GM12878 (cell line): ENCODE measurements around the gene MATN4. TPM values are rescaled to one million over a fixed set of nuclear protein-coding genes. Genes with fewer than 3 reads are reported as not detected.

ENCODE experiments used
- ATAC-seq: fragments of 200-7000 bp; cut with Tn5 transposase; 3 replicates; pipeline ENCODE4 v1.9.1; 2020; ENCODE audit warnings: mild to moderate bottlenecking, moderate library complexity
- BruUV-seq: library from RNA; stranded (reverse); fragments of 400-500 nt; replicated peaks from 2 replicates; lab custom pipeline; 2021; lab: Mats Ljungman, UMichigan
- CTCF ChIA-PET: fragments of 300-600 bp; sonication (Branson Sonifier 250); formaldehyde crosslinking; extraction: SDS; loops from one replicate; lab custom pipeline; 2021; ENCODE audit warnings: inconsistent platforms; lab: Yijun Ruan, JAX
- POLR2A ChIA-PET: fragments of 350-600 bp; formaldehyde crosslinking; extraction: SDS; loops from one replicate; lab custom pipeline; 2021; ENCODE audit warnings: inconsistent platforms; lab: Charles Lee
- RAD21 ChIA-PET: fragments of 300-600 bp; sonication (Branson Sonifier 250); formaldehyde crosslinking; loops from one replicate; lab custom pipeline; 2023; ENCODE audit warnings: antibody characterized with exemption; ENCODE audit not compliant: unreplicated experiment; lab: Charles Lee
- SMC1A ChIA-PET: fragments of 300-600 bp; sonication (Branson Sonifier 250); formaldehyde crosslinking; loops from one replicate; lab custom pipeline; 2023; ENCODE audit not compliant: unreplicated experiment, uncharacterized antibody; lab: Charles Lee
- DNase-seq: peaks from one replicate; pipeline ENCODE4 v3.0.0-alpha.2; 2011; ENCODE audit warnings: low read depth, low spot score
- FAIRE-seq: peaks from 3 replicates; lab custom pipeline; 2011; peaks lifted over from hg19 to GRCh38; lab: Jason Lieb, UNC
- H2AFZ ChIP-seq: 2 replicates; pipeline ENCODE4 v1.6.0; 2011; ENCODE audit warnings: low read depth, low read length, control low read depth; ENCODE audit not compliant: control insufficient read depth
- H3K27ac ChIP-seq: 2 replicates; pipeline ENCODE4 v1.5.1; 2011; ENCODE audit warnings: control low read depth; ENCODE audit not compliant: control insufficient read depth, insufficient read depth
- H3K27me3 ChIP-seq, 2 experiments: replicated peaks in 1 of 2; 2 replicates each; pipeline versions ENCODE4 v1.6.0 to v1.6.1; 2011; ENCODE audit warnings: low read length in 1 of 2; ENCODE audit not compliant: control insufficient read depth in 2 of 2, insufficient read depth in 2 of 2
- H3K36me3 ChIP-seq, 2 experiments: 2 replicates each; pipeline ENCODE4 v1.5.1; 2011; ENCODE audit warnings: low read length in 1 of 2; ENCODE audit not compliant: control insufficient read depth in 2 of 2, insufficient read depth in 2 of 2
- H3K4me1 ChIP-seq: 2 replicates; pipeline ENCODE4 v1.6.1; 2011; ENCODE audit warnings: mild to moderate bottlenecking, low read length, moderate library complexity, mixed read lengths; ENCODE audit not compliant: control insufficient read depth, insufficient read depth
- H3K4me2 ChIP-seq: 2 replicates; pipeline ENCODE4 v1.6.0; 2011; ENCODE audit warnings: control low read depth; ENCODE audit not compliant: control insufficient read depth, insufficient read depth
- H3K4me3 ChIP-seq: fragments of 200-600 bp; sonication (generic); 2 replicates; pipeline ENCODE4 v1.5.1; 2016
- H3K79me2 ChIP-seq: 2 replicates; pipeline ENCODE4 v1.6.0; 2011; ENCODE audit warnings: low read length; ENCODE audit not compliant: control insufficient read depth, insufficient read depth
- H3K9ac ChIP-seq: 2 replicates; pipeline ENCODE4 v1.8.0; 2011; ENCODE audit warnings: low read length, control low read depth, mixed read lengths; ENCODE audit not compliant: control insufficient read depth, insufficient read depth
- H3K9me3 ChIP-seq: replicated peaks from 3 replicates; pipeline ENCODE4 v1.5.1; 2011; ENCODE audit warnings: mild to moderate bottlenecking, low read length; ENCODE audit not compliant: control insufficient read depth, insufficient read depth
- H4K20me1 ChIP-seq: 2 replicates; pipeline ENCODE4 v1.6.0; 2011; ENCODE audit not compliant: control insufficient read depth, insufficient read depth
- ASH2L ChIP-seq: fragments of 300-600, 200-600 bp; sonication (generic); IDR thresholded peaks from 2 replicates; pipeline ENCODE4 v1.6.1; 2017; ENCODE audit warnings: low read depth, mild to moderate bottlenecking, borderline replicate concordance
- BCLAF1 ChIP-seq: fragments of 450-650 bp; IDR thresholded peaks from 2 replicates; pipeline ENCODE4 v1.6.1; 2017; ENCODE audit warnings: antibody characterized with exemption, mild to moderate bottlenecking, moderate library complexity
- JUND ChIP-seq: IDR thresholded peaks from 2 replicates; pipeline ENCODE4 v1.6.1; 2012; ENCODE audit warnings: low read depth, mild to moderate bottlenecking, low read length, improper control_type of control experiment, moderate library complexity
- MLLT1 ChIP-seq: fragments of 450-650 bp; IDR thresholded peaks from 2 replicates; pipeline ENCODE4 v1.6.1; 2016; ENCODE audit warnings: mild to moderate bottlenecking
- MTA2 ChIP-seq: fragments of 450-650 bp; IDR thresholded peaks from 2 replicates; pipeline ENCODE4 v1.6.1; 2016; ENCODE audit warnings: low read depth, mild to moderate bottlenecking, moderate library complexity
- NFIC ChIP-seq: IDR thresholded peaks from 2 replicates; pipeline ENCODE4 v1.6.1; 2012; ENCODE audit warnings: low read depth, mild to moderate bottlenecking, inconsistent platforms, low read length, moderate library complexity
- NFXL1 ChIP-seq: fragments of 450-650 bp; IDR thresholded peaks from 2 replicates; pipeline ENCODE4 v1.6.1; 2017; ENCODE audit warnings: antibody characterized with exemption, mild to moderate bottlenecking, borderline replicate concordance
- SPI1 ChIP-seq: IDR thresholded peaks from 2 replicates; pipeline ENCODE4 v1.6.1; 2011; ENCODE audit warnings: low read depth, mild to moderate bottlenecking, low read length, moderate library complexity, borderline replicate concordance; ENCODE audit not compliant: insufficient read depth
- ZNF24 ChIP-seq: fragments of 450-650 bp; IDR thresholded peaks from 2 replicates; pipeline ENCODE4 v1.6.1; 2017; ENCODE audit warnings: antibody characterized with exemption, mild to moderate bottlenecking
- ZSCAN29 ChIP-seq: fragments of 450-650 bp; IDR thresholded peaks from 2 replicates; pipeline ENCODE4 v1.6.1; 2017; ENCODE audit warnings: mild to moderate bottlenecking, moderate library complexity
- WGBS: methylation state at CpG from one replicate; pipeline ENCODE4 v1.1.6; 2016; ENCODE audit warnings: low lambda C conversion rate; ENCODE audit not compliant: insufficient replicate concordance, insufficient coverage; ENCODE audit errors: missing lambda C conversion rate; 5-methylcytosine and 5-hydroxymethylcytosine counted together
- in situ Hi-C: fragments of 300-500 bp; cut with MboI; formaldehyde crosslinking; loops from 9 replicates; pipeline ENCODE4 v1.14.3; 2018; ENCODE audit warnings: mixed read lengths
- intact Hi-C: fragments of 100-400 bp; cut with micrococcal nuclease; formaldehyde crosslinking; loops from one replicate; pipeline ENCODE4 v1.14.2; 2022; ENCODE audit not compliant: unreplicated experiment
- polyA plus RNA-seq, 11 experiments: library from polyadenylated mRNA; depleted of rRNA in 4 of 11; unstranded in 6 of 11; stranded (reverse) in 5 of 11; fragments of >200 nt; fragmentation: Nextera tagmentation in 4 of 11; fragmentation: Illumina TruSeq in 1 of 11; extraction: Ambion mirVana in 4 of 11; extraction: Trizol in 1 of 11; gene quantifications; 1 replicate in 1 of 11; 2 replicates in 10 of 11; pipeline versions ENCODE4 v1.2.1 to v1.2.3, GENCODE V29; 2011 to 2016; ENCODE audit warnings: inconsistent platforms in 2 of 11, missing spikeins in 2 of 11, low read depth in 1 of 11
- total RNA-seq, 4 experiments: library from RNA; depleted of rRNA in 3 of 4; stranded (reverse); fragments of >200 nt in 3 of 4; fragmentation: Illumina TruSeq in 1 of 4; extraction: Trizol in 1 of 4; gene quantifications; 2 replicates each; pipeline versions ENCODE4 v1.2.1 to v1.2.3, GENCODE V29; 2013 to 2021
- TF ChIP-seq, protein P1 (sequence below): fragments of 450-650 bp; IDR thresholded peaks from 2 replicates; pipeline ENCODE4 v1.6.1; 2018; ENCODE audit warnings: borderline replicate concordance, mild to moderate bottlenecking; ENCODE audit not compliant: partially characterized antibody
- TF ChIP-seq, protein P2 (sequence below): IDR thresholded peaks from 2 replicates; pipeline ENCODE4 v1.6.1; 2012; ENCODE audit warnings: mild to moderate bottlenecking, low read depth, low read length

Gene MATN4
- total and polyA plus RNA-seq, 10 of the 15 experiments (the other 5 are each of a cell fraction or from before 2014, with no cell fraction given): 0.10 to 0.15 TPM; not detected in 8

DNA sequence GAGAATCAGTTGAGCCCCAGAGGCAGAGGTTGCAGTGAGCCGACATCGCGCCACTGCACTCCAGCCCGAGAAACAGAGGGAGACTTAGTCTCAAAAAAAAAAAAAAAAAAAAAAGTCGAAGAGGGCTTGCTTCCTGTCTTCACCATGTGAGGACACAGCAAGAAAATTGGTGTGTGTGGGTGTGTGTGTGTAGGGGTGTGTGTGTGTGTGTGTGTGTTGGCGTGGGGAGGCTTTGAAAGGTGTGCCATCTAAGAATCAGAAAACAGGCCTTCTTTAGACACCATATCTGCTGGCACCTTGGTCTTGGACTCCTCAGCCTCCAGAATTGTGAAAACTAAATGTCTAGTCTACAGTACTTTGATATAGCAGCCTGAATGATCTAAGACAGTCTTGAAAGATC lies 8.3 kb downstream of the MATN4 start:
- Histone ChIP-seq H3K27ac (no peak overlapping the region), H3K9ac (no peak overlapping the region), H3K4me3 (no peak overlapping the region), H2AFZ (no peak overlapping the region), H3K9me3 (no peaks in the 10 kb centered on the region; the same call in 2 of the 3 replicates), H3K4me2 (no peak overlapping the region), H3K36me3 (no peaks in the 10 kb centered on the region), H3K4me1 (peaks cover 6% of the 10 kb centered on the region; the same call in 1 of the 2 replicates), H3K27me3 (no peaks in the 10 kb centered on the region; a peak in 1 of 4 replicates), H3K79me2 (no peaks in the 10 kb centered on the region), H4K20me1 (no peaks in the 10 kb centered on the region)
- intact Hi-C loops (no loop called here), in situ Hi-C loops (no loop called here)
- ChIA-PET RAD21 (no interaction called here), POLR2A (no interaction called here), CTCF (interaction anchor here (0.9 kb wide), 1 partner anchor 204 kb away, joined by 4 read pairs; no protein-coding TSS in a partner anchor), SMC1A (no interaction called here)
- DNase-seq (no peak), ATAC-seq (no peak), FAIRE-seq (no peak)
- BruUV-seq: no TSS peak
- WGBS: 65% methylated on average over 6 of the region's 6 CpGs
- TF ChIP-seq MTA2 (no peak), JUND (no peak), NFXL1 (no peak), ASH2L (no peak), ZSCAN29 (no peak), SPI1 (no peak), NFIC (no peak), BCLAF1 (no peak), MLLT1 (no peak), ZNF24 (no peak)
- TF ChIP-seq, protein P1, sequence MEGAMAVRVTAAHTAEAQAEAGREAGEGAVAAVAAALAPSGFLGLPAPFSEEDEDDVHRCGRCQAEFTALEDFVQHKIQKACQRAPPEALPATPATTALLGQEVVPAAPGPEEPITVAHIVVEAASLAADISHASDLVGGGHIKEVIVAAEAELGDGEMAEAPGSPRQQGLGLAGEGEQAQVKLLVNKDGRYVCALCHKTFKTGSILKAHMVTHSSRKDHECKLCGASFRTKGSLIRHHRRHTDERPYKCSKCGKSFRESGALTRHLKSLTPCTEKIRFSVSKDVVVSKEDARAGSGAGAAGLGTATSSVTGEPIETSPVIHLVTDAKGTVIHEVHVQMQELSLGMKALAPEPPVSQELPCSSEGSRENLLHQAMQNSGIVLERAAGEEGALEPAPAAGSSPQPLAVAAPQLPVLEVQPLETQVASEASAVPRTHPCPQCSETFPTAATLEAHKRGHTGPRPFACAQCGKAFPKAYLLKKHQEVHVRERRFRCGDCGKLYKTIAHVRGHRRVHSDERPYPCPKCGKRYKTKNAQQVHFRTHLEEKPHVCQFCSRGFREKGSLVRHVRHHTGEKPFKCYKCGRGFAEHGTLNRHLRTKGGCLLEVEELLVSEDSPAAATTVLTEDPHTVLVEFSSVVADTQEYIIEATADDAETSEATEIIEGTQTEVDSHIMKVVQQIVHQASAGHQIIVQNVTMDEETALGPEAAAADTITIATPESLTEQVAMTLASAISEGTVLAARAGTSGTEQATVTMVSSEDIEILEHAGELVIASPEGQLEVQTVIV: no peak
- TF ChIP-seq, protein P2, sequence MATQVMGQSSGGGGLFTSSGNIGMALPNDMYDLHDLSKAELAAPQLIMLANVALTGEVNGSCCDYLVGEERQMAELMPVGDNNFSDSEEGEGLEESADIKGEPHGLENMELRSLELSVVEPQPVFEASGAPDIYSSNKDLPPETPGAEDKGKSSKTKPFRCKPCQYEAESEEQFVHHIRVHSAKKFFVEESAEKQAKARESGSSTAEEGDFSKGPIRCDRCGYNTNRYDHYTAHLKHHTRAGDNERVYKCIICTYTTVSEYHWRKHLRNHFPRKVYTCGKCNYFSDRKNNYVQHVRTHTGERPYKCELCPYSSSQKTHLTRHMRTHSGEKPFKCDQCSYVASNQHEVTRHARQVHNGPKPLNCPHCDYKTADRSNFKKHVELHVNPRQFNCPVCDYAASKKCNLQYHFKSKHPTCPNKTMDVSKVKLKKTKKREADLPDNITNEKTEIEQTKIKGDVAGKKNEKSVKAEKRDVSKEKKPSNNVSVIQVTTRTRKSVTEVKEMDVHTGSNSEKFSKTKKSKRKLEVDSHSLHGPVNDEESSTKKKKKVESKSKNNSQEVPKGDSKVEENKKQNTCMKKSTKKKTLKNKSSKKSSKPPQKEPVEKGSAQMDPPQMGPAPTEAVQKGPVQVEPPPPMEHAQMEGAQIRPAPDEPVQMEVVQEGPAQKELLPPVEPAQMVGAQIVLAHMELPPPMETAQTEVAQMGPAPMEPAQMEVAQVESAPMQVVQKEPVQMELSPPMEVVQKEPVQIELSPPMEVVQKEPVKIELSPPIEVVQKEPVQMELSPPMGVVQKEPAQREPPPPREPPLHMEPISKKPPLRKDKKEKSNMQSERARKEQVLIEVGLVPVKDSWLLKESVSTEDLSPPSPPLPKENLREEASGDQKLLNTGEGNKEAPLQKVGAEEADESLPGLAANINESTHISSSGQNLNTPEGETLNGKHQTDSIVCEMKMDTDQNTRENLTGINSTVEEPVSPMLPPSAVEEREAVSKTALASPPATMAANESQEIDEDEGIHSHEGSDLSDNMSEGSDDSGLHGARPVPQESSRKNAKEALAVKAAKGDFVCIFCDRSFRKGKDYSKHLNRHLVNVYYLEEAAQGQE: no peak
